ENCODE measurements around the gene SMYD3. TPM values are rescaled to one million over a fixed set of nuclear protein-coding genes. Genes with fewer than 3 reads are reported as not detected.

Gene SMYD3
- total and polyA plus RNA-seq, 12 donors = 13.5 to 78.2 (median 26.8) TPM

GRCh38 chr1:246435421-246436041 is 71.5 kb downstream of the SMYD3 start:
- Histone ChIP-seq H3K27ac (no peak overlapping the region), H3K36me3 (replicated peaks in 1 of 2) (no peaks in the 10 kb centered on the region), H3K9me3 (replicated peaks in 1 of 3) (no peaks in the 10 kb centered on the region), H3K4me3 (no peak overlapping the region), H3K27me3 (no peaks in the 10 kb centered on the region), H3K4me1 (replicated peaks in 1 of 2) (no peaks in the 10 kb centered on the region)
- 62 to 73% (median 72%) methylated on average over 6 of the region's 6 CpGs for WGBS, 4 donors
- DNase-seq = no peak
- intact Hi-C loops (cut with DNase I) = no loop called here
- TF ChIP-seq CTCF (IDR thresholded peaks at IDR 0.05) (no peak), POLR2A (IDR thresholded peaks at IDR 0.05) (no peak)

- Histone ChIP-seq H3K9me3 (replicated peaks in 1 of 3) (no peaks in the 10 kb centered on the region), H3K4me3 (no peak overlapping the region), H3K36me3 (replicated peaks in 1 of 2) (no peaks in the 10 kb centered on the region), H3K27ac (no peak overlapping the region), H3K4me1 (replicated peaks in 1 of 2) (no peaks in the 10 kb centered on the region), H3K27me3 (no peaks in the 10 kb centered on the region)
- 94 to 97% (median 95%) methylated on average over 5 of the region's 5 CpGs for WGBS, 4 donors
- TF ChIP-seq CTCF (IDR thresholded peaks at IDR 0.05) (no peak), POLR2A (IDR thresholded peaks at IDR 0.05) (no peak)
- DNase-seq = no peak
- intact Hi-C loops (cut with DNase I) = no loop called here
Measured at GRCh38 chr1:246434335-246434734, 72.7 kb downstream of the SMYD3 start.

GRCh38 chr1:246428542-246429308 is 78.4 kb downstream of the SMYD3 start:
- DNase-seq = no peak
- Histone ChIP-seq H3K36me3 (replicated peaks in 1 of 2) (no peaks in the 10 kb centered on the region), H3K9me3 (replicated peaks in 1 of 3) (no peaks in the 10 kb centered on the region), H3K4me3 (no peak overlapping the region), H3K27me3 (no peaks in the 10 kb centered on the region), H3K27ac (no peak overlapping the region), H3K4me1 (replicated peaks in 1 of 2) (no peaks in the 10 kb centered on the region)
- intact Hi-C loops (cut with DNase I) = no loop called here
- 69 to 77% (median 75%) methylated on average over 7 to 9 of the region's 9 CpGs for WGBS, 4 donors
- TF ChIP-seq CTCF (IDR thresholded peaks at IDR 0.05) (no peak), POLR2A (IDR thresholded peaks at IDR 0.05) (no peak)

- Histone ChIP-seq H3K27me3 (no peaks in the 10 kb centered on the region), H3K4me3 (no peak overlapping the region), H3K27ac (no peak overlapping the region), H3K36me3 (replicated peaks in 1 of 2) (no peaks in the 10 kb centered on the region), H3K4me1 (replicated peaks in 1 of 2) (no peaks in the 10 kb centered on the region), H3K9me3 (replicated peaks in 1 of 3) (no peaks in the 10 kb centered on the region)
- 97 to 100% (median 98%) methylated on average over 3 of the region's 3 CpGs for WGBS, 4 donors
- intact Hi-C loops (cut with DNase I) = no loop called here
- TF ChIP-seq POLR2A (IDR thresholded peaks at IDR 0.05) (no peak), CTCF (IDR thresholded peaks at IDR 0.05) (no peak)
- no peak for DNase-seq
Measured at GRCh38 chr1:246427611-246428010, 79.5 kb downstream of the SMYD3 start.

Measured in adrenal gland (tissue), 12 donors.